HG03571 (cell line): ENCODE measurements around the gene RUNX2.
A peak's percentile ranks its signal among the peaks of the same experiment; 100 is the strongest.

Experiments used
- ATAC-seq: cut with Tn5 transposase; IDR thresholded peaks from one replicate; pipeline ENCODE4 v1.9.1; 2021; ENCODE audit not compliant: unreplicated experiment

RUNX2 gene

DNA sequence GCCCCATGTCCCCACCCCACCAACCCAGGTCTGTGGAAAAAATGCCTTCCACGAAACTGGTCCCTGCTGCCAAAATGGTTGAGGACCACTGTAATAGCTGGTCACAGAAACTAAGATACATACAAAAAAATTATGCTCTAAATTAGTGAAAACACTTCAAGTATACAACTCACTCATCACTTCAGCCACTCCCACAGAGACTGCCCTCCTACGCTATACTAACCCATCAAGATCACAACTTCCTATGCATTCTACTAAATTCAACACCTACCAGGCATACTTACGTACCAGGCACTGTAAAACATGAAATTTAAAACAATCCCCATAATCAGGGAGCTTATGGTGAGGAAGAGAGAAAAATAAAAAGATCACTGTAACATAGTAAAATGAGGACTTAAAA lies 22.9 kb downstream of the RUNX2 start:
- no peak for ATAC-seq

DNA sequence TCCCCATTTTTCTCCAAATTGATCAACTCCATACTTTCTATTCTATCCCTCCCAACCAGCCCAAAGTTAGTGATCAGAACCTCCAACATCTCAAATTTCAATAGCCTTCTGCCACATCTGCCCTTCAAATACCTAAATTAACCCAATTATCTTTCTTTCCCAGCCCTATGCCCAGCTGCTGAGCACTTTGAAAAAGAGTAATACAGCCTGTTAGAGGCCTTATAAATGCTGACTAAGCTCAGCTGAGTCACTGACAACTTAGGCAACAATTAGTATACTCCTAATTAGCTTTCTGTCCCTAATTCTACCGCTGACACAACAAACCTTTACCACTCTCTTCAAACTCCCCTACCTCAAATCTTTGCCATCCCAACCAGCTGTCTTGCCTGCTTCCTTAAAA lies 23.5 kb downstream of the RUNX2 start:
- ATAC-seq = no peak

DNA sequence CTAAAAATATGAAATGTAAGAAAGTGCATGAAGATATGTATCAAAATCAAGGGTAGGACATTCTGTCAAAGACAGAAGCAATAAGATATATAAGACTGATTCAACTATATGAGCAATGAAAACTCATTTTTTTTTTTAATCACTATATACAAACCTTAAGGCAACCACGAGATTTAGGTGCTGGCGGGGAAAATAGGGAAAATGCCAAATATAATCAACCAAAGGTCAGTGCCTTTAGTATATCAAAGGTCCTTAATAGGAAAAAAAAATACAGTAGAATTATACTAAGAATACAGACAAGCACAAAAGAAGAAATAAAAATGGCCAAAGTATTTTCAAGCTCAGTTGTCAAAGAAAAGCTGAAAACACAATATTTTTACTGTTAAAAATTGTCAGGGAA lies 25.5 kb downstream of the RUNX2 start:
- ATAC-seq = no peak

DNA sequence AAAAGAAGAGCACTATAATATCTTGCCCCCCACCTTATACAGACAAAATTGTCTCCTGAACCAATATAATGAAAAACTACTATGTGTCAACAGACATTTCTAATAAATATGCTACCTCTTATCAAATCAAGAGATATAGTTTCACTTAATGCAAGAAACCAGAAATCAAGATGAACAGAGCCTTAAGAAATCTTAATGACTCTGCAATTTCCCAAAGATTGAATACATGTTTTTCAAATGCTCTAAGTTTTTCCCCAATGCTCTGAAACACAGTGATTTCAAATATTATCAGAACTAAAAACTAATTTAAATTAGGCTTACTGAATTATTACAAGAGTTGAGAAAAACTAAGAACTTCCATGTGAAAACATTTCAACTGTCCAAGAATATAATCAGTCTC lies 36.3 kb downstream of the RUNX2 start:
- ATAC-seq = no peak

DNA sequence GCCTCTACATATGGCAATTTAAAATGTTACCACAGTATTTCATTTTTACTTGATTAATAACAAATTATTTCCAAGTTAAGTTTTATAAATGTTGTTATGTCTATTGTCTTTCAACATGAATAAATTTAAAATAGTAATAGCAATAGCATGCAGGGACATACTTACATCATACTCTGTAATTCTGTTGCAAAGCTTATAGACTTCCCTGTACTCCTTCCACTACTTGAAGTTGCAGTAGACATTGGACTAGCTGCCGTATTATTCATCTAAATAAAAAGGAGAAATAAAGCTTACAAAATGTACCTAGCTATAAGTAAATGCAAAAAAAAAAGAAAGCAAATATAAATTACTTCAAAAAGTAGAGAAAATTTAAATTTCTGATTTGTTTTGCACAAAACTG lies 36.9 kb downstream of the RUNX2 start:
- ATAC-seq = no peak

DNA sequence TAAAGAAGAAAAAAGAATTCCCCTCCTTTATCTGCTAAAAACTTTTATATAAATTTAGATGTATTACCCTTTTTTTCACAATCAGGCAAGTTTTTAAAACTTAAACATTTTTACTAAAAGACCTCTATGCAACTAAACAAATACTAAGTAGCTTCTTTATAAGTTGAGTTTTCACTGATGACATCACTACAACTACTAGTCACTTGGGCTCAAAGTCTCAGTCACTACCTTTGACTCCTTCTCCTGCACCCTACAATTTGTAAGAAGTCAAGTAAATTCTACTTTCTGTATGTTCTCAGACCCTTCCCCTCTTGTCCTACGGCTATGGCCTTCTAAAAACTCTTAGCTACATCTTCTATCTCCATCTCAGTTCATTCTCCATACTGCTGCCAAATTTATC lies 38.4 kb downstream of the RUNX2 start:
- no peak for ATAC-seq

DNA sequence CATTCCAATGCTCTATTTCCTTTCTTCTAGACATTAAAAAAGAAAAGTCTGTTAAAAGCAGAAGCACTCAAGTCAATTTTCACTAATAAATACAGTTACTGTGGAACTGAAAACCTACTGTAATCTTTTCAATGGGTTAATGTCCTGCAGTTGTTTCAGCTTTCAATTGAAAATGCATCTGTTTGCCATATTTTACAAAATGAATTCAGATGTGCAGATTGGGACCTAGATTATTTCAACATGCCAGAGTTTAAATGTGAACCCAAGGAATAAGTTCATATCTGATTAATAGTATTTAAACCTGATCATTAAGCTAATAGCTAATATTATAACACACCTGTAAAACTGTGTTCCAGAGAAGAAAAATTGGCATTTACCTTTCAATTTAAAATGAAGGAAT lies 39.9 kb downstream of the RUNX2 start:
- ATAC-seq = no peak

DNA sequence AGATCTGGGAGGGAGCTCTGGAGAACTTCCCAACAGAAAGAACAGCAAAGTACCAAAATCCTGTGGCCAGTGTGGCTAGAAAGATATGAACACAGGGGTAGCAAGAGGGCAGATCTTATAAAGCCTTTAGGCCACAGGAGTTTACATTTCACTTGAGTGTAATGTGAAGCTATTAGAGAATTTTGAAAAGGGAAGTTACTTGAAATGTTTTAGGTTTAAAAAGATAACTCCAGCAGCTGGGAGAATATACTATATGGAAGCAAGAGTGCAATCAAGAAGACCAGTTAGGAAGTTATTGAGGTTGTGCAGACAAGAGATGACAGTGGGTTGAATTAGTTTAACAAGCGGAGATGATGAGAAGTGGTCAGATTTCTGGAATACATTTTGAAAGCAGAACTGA lies 41.7 kb downstream of the RUNX2 start:
- no peak for ATAC-seq

DNA sequence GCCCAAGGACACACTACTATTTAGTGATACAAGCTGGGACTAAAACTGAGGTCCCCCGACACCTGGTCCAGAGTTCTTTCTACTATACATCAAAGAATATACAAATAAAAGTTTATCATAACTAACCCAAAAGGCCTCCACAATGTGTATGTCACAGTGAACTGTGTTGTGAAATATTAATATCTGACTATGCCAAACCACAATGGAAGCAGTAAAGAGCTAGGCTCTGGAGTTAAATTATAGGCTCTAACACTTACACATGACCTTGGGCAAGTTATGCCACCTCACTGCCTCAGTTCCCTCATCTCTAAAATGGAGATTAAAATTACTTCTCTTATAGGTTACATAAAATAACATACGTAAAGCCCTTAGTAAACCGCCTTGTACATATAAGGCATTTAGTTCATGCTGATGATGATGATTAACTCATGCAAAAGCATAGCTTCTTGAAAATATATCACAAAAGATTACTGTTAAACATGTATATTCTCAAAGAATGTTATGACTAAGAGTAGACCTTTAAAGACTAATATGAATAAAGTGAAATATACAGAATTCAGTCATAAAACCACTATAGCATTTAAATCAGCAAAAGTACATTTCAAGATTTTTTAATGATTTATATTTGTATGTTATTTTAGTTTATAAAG lies 43.9 kb downstream of the RUNX2 start:
- ATAC-seq = no peak

DNA sequence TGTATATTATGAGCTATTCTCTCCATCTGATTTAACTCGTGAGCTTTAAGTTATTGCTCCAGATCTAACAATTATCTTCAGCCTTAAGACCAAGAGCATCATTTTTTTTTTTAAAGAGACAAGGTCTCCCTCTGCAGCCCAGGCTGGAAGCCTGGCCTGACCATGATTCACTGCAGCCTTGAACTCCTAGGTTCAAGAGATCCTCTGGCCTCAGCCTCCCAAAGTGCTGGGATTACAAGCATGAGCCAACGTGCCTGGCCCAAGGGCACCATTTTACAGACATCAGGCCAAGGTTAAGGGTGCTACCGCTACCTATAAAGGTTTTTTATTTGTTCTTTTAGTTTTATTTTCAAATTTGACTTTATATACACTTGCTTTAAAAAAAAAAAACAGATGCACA lies 47.3 kb downstream of the RUNX2 start:
- ATAC-seq = no peak

DNA sequence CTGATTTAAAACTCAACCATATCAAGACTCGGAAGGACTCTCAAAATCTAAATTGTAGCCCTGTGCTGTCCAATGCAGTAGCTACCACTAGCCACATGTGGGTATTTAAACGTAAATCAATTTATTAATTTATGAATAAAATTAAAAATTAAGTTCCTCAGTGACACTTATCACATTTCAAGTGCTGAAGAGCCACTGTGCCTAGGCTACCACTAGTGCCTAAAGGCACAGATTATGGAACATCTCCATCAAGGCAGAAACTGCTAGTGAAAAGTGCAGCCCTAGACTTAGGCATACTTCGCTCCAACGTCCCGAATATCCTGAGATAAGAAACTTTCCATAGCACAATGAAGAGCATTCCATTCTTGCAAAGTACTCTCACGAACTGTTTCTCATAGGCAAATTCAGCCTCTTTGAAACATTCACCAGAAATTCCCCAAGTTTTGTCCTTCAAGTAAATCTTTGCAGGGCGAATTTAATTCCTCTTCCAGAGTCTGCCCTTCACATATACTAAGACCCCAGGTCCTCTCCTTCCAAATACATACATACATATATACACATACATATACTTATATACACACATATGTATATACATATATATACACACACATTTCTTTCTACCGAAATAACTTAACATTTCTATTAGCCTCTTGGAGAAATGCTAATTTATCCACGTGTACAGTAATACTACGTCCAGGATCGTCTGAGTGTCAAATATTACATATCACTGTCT lies 48.3 kb downstream of the RUNX2 start:
- no peak for ATAC-seq

DNA sequence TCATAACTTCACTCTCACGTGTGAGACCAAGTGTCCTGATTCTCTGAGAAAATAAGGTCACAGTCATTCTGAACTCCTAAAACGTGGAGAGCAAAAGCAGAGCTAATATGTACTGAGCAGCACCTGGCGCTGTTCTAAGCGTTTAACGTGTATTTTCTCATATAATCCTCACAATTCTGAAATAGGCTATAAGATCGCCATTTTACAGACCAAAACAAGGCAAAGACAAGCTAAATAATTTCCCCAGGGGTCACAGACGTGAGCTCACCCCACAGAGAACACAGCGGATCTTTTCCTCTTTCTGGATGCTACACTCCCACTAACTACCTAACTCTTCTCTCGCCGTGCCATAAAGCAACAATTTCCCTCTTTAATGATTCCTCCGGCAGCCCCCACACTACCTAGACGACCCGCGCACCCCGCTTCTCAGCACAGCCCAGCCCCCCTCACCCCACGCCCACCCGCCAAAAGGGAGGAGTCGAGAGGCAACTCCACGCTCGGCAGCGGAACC lies 49.0 kb downstream of the RUNX2 start:
- peak; percentile 5 for ATAC-seq

DNA sequence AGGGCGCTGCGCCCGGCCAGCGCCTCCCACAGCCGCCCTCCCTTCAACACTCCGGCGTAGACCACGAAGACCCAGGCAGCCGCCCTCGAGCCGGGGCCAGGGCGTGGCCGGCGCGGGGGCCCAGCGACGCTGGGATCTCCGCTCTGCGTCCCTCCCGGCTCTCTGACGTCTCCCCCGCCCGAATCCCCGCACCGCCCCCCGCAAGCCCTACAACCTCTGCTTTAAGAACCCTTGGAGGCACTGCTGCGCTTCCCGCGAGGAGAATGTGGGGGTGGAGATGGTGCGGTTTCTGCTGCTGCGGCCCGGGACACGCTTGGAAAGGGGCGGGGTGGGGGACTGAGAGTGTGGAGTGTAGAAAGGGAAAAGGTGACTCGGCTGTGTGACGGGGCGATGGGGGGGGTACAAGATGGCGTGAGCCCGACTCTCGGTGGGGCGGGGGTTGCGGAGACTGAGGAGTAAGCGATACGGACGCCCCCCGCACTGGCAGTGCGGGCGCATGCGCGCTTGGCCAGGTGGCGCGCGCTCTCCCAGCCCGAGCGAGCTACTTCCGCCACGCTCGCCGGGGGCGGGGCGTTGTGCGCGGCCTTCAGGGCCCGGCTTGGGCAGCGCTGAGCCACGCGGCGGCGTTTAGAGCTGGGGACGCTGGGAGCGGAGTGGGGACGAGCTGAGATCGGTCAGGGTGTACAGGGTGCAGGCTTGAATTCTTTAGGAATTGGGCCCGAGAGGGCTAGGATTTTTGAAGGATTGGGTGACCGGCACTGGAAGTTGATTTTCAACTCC lies 49.6 kb downstream of the RUNX2 start, which contains the start of gene SUPT3H:
Gene SUPT3H, minus strand, starts transcription at position 381 of the 780 bp plus-strand sequence.
- ATAC-seq = peak; percentile 93

DNA sequence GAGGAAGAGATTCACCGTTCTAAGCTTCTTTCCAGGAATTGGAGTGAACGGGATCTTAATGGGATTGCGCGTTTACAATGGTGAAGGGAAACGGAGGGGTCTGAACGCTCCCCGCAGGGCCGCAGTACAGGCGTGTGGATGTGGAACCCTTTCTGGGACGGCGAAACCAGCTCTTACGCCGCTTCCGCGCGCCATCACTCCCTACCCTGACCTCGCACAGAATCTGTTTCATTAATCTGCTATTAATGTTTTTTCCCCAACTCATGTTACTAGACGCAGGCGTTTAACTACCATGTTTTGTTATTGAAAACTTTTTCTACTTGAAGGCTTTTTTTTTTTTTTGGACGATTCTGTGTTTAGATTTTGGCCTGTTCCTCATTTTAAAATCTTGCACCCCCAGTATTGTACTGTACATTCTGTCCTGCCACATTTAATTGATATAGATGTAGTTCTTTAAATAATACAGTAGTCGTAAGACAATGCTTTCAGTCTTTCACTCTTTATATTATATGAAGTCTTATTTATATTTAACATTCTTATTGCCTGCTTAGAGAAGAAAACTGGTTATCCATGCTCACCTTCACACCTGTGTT lies 50.3 kb downstream of the RUNX2 start:
- peak; percentile 23 for ATAC-seq

DNA sequence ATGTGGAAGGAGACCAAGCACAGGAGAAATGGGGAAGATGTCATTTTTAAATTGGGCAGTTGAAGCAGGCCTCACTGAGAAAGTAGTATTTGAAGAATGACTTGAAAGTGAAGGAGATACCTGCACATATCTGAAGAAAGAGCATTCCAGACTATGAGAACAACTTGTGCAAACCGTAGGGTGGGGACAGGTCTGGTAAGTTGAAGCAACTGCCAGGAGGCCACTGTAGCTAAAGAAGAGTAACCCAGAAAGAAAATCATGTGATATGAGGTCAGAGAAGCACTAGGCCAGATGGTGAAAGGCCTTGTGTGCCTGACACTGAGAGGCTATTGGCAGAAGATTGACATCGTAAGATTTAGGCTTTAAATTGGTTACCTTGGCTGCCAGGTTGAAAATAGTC lies 54.3 kb downstream of the RUNX2 start:
- no peak for ATAC-seq

DNA sequence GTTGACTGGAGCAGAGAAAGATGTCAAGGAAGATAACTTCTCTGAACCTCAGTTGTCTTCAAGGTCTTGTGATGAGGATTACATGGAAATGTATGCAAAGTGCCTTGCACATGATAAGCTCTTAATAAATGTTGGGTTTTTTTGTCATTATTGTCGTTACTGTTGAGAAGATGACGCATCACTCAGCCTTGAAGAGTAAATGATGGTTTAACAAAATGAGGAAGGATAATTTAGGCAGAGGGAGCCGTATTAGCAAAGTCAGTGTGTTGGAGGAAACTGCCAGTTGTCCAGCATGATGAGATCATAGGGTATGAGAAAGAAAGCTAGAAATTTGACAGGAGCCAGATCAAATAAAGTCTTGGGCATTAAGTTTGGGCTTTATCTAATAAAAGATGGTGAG lies 58.4 kb downstream of the RUNX2 start:
- ATAC-seq = no peak

DNA sequence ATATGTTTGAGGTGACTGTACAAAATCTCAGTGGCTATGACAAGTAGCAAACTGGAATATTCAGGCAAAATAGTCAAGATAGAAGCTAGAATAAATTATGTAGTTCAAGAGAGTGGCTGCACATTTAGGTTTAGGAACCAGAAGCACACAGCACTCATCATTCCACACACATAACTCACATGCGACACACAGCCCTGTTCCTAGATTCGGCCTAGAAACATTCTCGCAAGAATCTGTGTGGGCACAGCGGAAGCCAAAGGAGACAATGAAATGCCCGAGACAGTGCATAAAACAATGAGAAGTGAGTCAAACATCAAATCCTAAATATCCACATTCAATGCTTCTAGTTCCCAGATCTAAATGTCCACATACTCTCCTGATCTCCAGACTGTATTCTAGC lies 59.1 kb downstream of the RUNX2 start:
- no peak for ATAC-seq

DNA sequence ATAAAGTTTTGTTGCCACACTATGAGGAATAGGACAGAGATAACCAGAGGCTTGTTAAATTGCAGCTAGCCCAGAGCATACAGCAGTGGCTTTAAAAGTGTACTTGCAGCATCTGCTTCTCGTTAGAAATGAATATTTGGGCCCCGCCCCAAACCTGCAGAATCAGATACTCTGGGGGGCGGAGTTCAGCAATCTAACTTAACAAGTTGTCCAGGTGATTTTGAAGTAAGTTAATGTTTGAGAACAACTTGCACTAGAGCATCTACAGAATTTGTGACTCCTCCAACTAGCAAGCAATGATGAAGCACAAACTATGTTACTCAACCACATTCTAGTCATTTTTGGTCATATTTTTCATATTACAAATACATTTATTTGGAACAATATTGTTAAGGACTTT lies 60.2 kb downstream of the RUNX2 start:
- no peak for ATAC-seq

DNA sequence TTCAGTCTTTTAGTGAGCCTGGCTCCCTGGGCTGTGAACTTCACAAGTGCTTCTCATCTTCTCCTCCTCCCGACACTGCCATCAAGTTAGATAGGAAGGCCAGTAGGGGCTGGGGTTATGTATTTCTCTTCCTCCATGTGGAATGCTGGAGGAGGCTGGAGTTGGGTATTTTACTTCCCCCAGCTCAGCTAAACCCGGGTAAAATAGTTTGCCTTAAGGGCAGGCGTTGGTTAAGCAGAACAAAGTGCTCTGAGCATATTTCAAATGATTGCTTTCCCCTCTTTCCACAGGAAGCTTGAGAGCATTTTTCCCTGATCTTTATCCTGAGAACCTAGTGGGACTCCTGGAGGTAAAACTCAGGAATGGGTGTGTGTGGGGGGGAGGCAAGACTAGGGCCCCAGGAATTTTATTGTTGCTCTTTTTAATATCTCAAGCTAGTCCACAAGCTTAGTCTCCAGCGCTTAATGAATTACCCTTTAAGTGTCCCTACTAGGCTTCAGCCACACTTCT lies 66.5 kb downstream of the RUNX2 start:
- ATAC-seq = no peak

DNA sequence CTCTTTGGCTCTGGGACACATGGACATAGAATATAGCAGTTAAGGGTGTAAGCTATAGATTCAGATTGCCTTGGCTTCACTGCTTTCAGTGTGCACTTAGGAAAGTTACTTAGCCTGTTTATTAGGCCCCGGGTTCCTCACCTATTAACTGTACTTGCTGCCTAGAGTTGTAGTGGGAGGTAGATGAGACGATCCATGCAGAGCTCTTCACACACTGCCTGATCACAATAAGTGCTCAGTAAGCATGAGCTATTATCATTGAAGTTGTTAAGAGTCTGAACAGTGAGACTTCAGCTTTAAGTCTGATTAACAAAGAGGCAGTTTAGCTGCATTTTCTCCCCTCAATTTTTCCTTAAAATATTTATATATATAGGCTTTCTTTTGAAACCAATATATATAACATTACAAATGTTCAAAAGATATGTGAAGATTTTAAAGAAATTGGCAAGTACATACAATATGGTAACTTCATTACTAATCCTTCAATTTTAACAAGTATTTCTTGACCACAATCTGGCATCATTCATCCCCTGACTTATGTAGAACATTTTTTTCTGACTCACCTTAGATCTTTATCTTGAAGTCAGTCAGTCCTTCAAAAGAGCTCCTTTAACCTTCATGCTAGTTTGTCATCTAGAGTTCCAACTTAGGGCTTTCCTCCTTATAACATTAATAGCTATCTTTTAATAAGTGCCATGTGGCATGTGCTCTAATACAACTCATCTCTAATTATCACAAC lies 70.1 kb downstream of the RUNX2 start:
- ATAC-seq = no peak

DNA sequence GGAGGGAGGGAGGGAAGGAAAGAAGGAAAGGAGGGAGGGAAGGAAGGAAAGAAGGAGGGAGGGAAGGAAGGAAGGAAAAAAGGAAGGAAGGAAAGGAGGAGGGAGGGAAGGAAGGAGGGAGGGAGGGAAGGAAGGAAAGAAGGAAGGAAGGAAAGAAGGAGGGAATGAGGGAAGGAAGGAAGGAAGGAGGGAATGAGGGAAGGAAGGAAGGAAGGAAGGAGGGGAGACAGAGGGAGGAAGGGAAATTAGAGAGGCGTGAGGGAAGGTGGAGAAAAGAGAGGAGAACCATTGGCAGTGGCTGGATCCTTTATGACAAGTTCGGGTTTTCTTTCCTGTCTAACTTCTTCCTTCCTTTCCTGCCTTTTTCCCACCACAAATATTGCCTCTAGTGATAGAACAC lies 71.9 kb downstream of the RUNX2 start:
- no peak for ATAC-seq
